Rectal smooth muscle tissue (tissue), 1 donor: ENCODE measurements around the gene ANXA8.
"Not testable (repeated sequence)": the region's sequence is repeated elsewhere in the genome, so short reads cannot be mapped to it uniquely, and the experiment has no call there.

Experiments used
- H3K27ac ChIP-seq: one replicate; pipeline ENCODE4 v1.7.0; 2013; ENCODE audit warnings: low read depth, low read length, inconsistent platforms
- H3K27me3 ChIP-seq: one replicate; pipeline ENCODE4 v1.7.0; 2013; ENCODE audit warnings: low read length; ENCODE audit not compliant: control insufficient read depth, insufficient read depth
- H3K36me3 ChIP-seq: one replicate; pipeline ENCODE4 v1.7.0; 2013; ENCODE audit warnings: low read length; ENCODE audit not compliant: control insufficient read depth, insufficient read depth
- H3K4me1 ChIP-seq: one replicate; pipeline ENCODE4 v1.7.0; 2013; ENCODE audit warnings: low read length; ENCODE audit not compliant: control insufficient read depth, insufficient read depth
- H3K4me3 ChIP-seq: one replicate; pipeline ENCODE4 v1.7.0; 2013; ENCODE audit warnings: low read length
- H3K9ac ChIP-seq: one replicate; pipeline ENCODE4 v1.7.0; 2013; ENCODE audit warnings: low read length

The ANXA8 gene

GRCh38 chr10:47457826-47458225 lies 26.1 kb downstream of the ANXA8 start:
- Histone ChIP-seq H3K36me3 (no peaks in the 10 kb centered on the region), H3K27ac (no peak overlapping the region), H3K4me1 (no peaks in the 10 kb centered on the region), H3K27me3 (no peaks in the 10 kb centered on the region), H3K9ac (no peak overlapping the region), H3K4me3 (no peak overlapping the region)

- no peak overlapping the region for H3K27ac ChIP-seq
- H3K4me3 ChIP-seq = no peak overlapping the region
- no peaks in the 10 kb centered on the region for H3K36me3 ChIP-seq
- no peaks in the 10 kb centered on the region for H3K27me3 ChIP-seq
- H3K4me1 ChIP-seq = no peaks in the 10 kb centered on the region
- no peak overlapping the region for H3K9ac ChIP-seq
Measured at GRCh38 chr10:47457528-47457820, 26.4 kb downstream of the ANXA8 start.

- Histone ChIP-seq H3K9ac (no peak overlapping the region), H3K27me3 (no peaks in the 10 kb centered on the region), H3K4me1 (no peaks in the 10 kb centered on the region), H3K36me3 (no peaks in the 10 kb centered on the region), H3K27ac (no peak overlapping the region), H3K4me3 (no peak overlapping the region)
Measured at GRCh38 chr10:47456794-47457527, 27.0 kb downstream of the ANXA8 start.

- Histone ChIP-seq H3K9ac (no peak overlapping the region), H3K36me3 (no peaks in the 10 kb centered on the region), H3K4me3 (no peak overlapping the region), H3K27ac (no peak overlapping the region), H3K27me3 (no peaks in the 10 kb centered on the region), H3K4me1 (no peaks in the 10 kb centered on the region)
Measured at GRCh38 chr10:47456079-47456785, 27.7 kb downstream of the ANXA8 start.

- H3K4me1 ChIP-seq, H3K27ac ChIP-seq, H3K36me3 ChIP-seq, H3K27me3 ChIP-seq, H3K9ac ChIP-seq, H3K4me3 ChIP-seq: not testable (repeated sequence)
Measured at GRCh38 chr10:47455350-47456078, 28.4 kb downstream of the ANXA8 start.

GRCh38 chr10:47454780-47455058 lies 29.2 kb downstream of the ANXA8 start:
- H3K9ac ChIP-seq = no peak overlapping the region
- no peak overlapping the region for H3K4me3 ChIP-seq
- no peak overlapping the region for H3K27ac ChIP-seq
- H3K27me3 ChIP-seq = no peaks in the 10 kb centered on the region
- no peaks in the 10 kb centered on the region for H3K4me1 ChIP-seq
- H3K36me3 ChIP-seq = no peaks in the 10 kb centered on the region

GRCh38 chr10:47454008-47454779 lies 29.7 kb downstream of the ANXA8 start:
- Histone ChIP-seq H3K4me3 (no peak overlapping the region), H3K9ac (no peak overlapping the region), H3K4me1 (no peaks in the 10 kb centered on the region), H3K27ac (no peak overlapping the region), H3K36me3 (no peaks in the 10 kb centered on the region), H3K27me3 (no peaks in the 10 kb centered on the region)

GRCh38 chr10:47453141-47454007 lies 30.5 kb downstream of the ANXA8 start:
- no peak overlapping the region for H3K4me3 ChIP-seq
- H3K27me3 ChIP-seq = no peaks in the 10 kb centered on the region
- H3K27ac ChIP-seq = no peak overlapping the region
- no peak overlapping the region for H3K9ac ChIP-seq
- H3K36me3 ChIP-seq = no peaks in the 10 kb centered on the region
- H3K4me1 ChIP-seq = no peaks in the 10 kb centered on the region

- H3K4me3 ChIP-seq = no peak overlapping the region
- H3K27me3 ChIP-seq = no peaks in the 10 kb centered on the region
- H3K9ac ChIP-seq = no peak overlapping the region
- H3K27ac ChIP-seq = no peak overlapping the region
- H3K4me1 ChIP-seq = no peaks in the 10 kb centered on the region
- no peaks in the 10 kb centered on the region for H3K36me3 ChIP-seq
Measured at GRCh38 chr10:47452495-47453140, 31.3 kb downstream of the ANXA8 start.

- H3K27ac ChIP-seq = no peak overlapping the region
- no peaks in the 10 kb centered on the region for H3K27me3 ChIP-seq
- no peaks in the 10 kb centered on the region for H3K36me3 ChIP-seq
- no peak overlapping the region for H3K4me3 ChIP-seq
- no peak overlapping the region for H3K9ac ChIP-seq
- no peaks in the 10 kb centered on the region for H3K4me1 ChIP-seq
Measured at GRCh38 chr10:47451998-47452494, 31.9 kb downstream of the ANXA8 start.

GRCh38 chr10:47451273-47451997 lies 32.5 kb downstream of the ANXA8 start:
- Histone ChIP-seq H3K9ac (no peak overlapping the region), H3K27ac (no peak overlapping the region), H3K4me3 (no peak overlapping the region), H3K4me1 (no peaks in the 10 kb centered on the region), H3K27me3 (no peaks in the 10 kb centered on the region), H3K36me3 (no peaks in the 10 kb centered on the region)
